HG03575 (cell line): ENCODE results near the gene RAB6B.

Source experiments
- ATAC-seq: cut with Tn5 transposase; IDR thresholded peaks from one replicate; pipeline ENCODE4 v1.9.1; 2021; ENCODE audit not compliant: unreplicated experiment, insufficient number of reproducible peaks, low FRiP score; ENCODE audit errors: extremely low read depth

The RAB6B gene

DNA sequence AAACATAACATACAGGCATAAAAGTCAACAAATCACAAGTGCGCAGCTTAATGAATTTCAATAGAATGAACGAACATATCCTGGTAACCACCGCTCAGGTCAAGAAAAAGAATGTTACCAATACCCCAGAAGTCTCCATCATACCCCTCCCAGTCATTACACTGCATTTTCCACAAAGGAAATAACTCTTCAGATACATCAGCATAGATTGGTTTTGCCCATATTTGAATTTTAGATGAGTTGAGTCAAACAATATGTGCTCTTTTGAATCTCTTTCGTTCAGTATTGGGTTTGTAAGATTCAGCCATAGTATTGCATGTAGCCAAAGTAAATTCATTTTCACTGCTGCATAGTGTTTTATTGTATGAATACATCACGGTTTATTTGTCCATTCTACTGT lies 6.2 kb upstream of the RAB6B start:
- ATAC-seq = no peak

DNA sequence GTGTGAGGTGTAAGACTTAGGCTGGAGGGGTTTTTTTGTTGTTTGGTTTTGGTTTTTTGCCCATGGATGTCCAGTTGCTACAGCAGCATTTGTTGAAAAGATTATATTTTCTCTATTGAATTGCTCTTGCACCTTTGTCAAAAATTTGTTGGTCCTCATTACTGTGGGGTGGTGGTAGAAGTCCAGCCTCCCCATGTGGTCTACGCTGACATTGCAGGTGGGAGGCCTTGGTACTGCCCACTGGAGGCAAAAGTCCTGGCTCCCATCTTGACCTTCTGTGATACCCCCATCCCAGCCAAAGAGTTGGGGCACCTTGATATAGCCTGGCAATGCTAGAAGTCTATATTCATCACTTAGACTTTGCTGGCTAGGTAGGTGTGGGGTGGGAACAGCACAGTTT lies 5.4 kb upstream of the RAB6B start:
- no peak for ATAC-seq

DNA sequence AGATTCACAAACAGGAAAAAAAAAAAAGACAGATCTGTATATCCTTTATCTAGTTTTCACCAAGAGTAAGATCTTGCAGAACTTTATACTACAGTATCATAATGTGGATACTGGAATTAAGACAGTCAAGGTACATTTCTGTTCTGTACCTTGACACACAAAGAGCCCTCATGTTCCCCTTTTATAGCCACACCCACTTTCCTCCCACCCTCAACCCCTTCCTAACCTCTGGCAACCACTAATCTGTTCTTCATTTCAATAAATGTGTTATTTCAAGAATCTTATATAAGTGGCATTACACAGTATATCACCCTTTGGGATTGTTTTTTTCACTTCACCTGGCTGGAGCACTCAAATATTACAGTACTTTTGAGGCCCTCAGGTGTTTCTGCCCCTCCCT lies 3.6 kb upstream of the RAB6B start:
- ATAC-seq = no peak

DNA sequence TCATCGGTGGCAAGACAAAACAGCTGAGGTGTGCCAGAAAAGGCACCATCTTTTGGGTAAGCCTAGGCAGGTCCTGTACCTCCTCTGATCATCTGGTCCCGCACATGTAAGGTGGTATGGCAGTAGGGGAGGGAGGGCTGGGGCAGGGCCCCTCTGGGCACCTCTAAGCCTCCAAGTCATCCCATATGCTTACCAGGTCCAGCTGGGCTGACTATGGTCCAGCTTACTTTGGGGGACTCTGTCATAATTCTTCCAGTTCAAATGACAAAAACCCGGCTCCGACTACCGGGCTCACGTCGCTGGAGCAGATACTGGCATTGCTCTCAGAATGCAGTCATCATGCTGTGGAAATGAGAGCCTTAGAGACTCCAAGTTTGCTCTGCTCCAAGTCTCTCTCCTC lies 1.9 kb upstream of the RAB6B start:
- ATAC-seq = no peak

DNA sequence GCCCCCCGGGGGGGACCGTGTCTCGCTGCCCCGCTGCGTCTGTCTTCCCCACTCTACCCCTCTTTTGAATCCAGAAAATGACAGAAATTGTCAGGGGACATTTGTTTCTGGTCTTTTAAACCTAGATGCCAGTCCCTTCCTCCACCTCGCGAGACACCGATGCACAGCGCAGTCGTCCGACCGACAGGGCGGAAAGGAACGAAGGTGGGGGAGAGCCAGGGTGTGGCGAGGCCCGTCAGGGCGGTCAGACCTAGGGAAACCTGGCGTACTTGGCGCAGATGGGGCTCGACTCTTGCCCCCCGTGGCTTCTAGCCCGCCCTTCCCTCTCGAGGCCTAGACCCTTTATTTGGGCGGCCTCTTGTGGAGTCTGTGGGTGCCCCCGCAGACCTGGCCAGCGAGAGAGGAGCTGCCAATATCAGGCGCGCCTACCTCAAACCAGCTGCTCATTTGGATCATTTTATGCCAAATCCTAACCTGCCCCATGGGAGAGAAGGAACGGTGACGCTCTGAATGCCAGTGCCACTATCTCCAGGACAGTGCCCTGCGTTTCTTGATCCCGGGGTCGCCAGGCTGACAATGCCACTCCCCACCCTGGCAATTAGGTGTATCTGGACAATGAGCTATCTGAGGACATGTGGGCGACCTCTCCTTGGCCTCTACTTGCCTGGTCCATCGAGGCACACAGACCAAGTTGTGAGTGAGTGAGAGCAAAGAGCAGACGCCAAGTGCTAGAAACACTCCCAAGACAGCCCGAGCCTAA lies 500 bp upstream of the RAB6B start:
- no peak for ATAC-seq

DNA sequence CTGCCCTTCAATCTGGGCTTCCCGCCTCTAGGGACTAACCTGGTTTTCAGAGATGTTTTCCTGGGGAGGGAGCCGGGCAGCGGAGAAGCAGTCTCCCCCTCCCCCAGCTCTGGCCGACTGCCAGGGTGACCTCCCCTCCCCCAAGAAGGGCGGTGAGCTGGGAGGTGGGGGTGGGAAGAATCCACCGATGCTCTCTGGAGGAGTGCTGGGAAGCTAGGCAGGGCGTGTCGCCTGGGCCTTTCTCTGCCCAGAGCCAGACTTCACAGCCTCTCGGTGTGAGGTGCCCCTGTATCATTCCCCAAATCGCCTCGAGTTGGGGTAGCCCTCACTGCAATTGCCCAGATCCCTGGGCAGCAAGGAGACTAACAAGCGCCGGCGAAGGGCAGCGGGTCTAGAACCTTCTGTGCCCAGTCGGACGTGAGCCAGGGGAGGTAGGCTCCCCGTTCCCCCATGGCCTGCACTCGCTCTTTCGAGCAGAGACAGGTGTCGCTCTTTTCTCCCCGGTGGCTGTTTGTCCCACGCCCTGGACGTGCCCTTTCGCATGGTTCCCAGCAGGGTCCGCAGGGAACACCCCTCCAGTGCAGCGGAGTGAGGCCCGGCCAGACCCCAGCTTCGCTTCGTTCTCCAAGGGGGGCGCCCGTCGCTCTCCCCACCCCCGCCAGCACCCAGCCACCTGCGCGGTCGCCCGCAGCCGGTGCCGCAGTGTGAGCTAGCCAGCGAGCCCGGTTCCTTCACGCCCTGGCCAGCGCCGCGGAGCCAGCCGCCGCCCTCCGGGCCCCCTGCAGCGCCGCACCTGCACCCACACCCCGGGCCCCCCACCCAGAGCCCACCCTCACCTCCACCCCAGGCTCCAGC lies 1.1 kb downstream of the RAB6B start:
- ATAC-seq = no peak

DNA sequence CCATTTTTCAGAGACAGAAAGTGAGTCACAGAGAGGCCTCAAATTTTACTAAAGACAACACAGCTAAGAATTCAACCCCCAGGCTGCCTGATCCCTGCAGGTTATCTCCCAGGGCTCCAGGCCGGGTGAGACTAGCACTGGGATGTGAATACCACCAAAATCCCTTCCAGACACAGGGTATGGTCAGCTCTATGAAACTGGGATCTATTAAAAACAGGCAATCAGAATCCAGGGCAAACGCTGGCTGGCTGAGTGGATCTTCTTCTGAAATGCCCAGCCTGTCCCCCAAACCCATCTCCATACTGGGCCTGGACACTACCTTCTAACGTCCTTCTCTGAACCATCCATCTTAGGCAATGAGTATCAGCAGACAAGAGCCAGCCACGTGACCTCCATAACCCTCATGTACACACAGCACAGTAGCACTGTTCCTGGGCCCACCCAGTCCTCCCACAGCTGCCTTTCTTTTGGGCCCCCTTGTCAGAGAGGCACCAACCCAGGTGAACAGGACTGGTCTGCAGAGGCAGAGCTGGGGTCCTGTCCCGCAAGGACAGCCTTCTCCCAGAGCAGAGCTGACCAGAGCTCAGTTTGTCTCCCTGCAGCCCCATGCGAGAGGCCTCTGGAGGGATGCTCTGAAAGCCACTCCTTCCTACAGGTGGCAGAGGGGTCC lies 1.9 kb downstream of the RAB6B start:
- no peak for ATAC-seq

DNA sequence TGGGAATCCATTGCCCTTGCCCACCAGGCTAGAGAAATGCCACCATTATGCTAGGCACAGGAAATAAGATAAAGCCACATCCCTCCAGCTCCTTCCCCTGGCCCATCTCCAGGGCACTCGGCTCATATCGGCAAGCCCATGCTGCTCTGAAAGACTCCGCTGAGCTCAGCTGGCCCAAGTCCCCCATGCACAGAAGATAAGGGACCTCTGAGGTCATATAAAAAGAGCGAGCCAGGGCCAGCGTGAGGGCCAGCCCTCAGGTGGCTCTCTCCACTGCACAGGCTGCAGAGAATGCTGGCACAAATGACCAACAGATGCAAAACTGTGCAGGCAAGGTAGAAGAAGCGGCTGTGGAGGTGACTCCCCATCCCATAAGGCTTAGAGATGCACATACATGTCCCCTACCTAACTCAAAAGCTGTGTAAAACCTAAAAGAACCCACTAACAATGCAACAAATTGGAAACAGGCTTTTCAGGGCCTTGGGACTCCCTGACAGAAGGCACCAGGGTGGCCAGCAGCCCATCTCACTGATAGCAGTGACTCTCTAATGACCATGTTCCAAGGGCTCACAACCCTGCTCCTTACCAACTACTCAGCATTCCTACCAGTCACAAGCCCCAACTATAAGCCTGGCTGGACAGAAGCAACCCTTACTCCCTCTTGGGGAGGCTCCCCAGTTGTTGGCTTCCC lies 3.0 kb downstream of the RAB6B start:
- ATAC-seq = no peak

DNA sequence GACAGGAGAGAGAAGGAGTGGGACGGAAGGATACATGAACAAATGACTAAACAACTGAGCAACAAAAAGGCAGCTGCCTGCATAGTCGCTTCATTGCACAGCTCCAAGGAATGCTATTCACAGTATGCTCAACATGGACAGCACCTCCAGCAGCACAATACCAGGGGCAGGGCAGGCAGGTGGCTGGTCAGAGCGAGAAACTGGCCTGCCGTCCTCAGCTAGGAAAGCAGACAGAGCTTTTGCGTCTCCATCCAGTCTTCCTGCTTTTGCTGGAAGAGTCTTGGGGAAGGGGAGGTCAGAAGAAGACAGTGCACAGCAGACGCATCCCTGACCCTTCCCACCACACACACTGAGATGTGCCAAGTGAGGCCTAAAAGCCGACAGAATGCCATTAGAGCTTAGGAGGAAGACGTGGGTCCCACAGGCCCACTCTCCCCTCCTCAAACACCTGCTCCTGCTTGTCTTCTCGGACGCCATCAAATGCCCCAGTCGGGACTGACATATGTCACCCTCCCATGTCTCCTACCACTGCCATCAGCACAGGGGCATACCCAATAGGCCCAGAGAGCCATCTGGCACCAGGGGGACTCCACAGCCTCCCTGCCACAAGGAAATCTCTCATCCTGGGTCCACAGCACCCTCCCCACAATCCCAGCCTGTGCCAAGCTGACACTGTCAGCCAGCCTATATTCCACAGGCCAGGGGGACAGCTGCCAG lies 3.9 kb downstream of the RAB6B start:
- ATAC-seq = no peak

DNA sequence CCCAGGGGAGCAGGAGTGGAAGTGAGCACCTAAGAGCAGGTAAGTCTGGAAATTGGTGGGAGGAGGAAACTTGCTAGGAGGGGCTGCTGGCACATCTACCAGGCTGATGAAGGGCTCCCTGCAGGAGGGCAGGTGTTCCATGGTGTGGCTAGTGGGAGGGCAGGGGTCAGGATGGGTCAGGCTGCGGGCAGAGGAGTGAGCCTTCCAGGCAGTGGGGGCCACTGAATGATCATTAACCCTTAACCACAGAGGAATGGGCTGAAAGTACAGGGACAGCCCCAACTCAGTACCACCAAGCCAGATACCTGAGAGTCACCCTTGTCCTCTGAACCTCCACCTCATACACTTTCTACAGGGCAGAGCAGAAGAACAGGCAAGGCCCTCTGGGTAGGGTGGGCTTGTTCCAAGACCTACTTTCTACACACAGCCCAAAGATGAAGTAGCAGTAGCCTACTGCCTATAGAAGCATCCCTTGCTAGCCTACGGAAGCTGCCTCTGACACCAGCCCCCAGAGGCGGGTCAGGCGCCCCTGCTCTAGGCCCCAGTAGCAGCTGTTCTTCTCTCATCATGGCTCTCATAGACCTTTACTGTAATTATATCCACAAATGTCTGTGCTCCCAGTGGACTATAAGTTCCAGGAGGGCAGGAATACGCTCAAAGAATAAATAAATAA lies 4.6 kb downstream of the RAB6B start:
- no peak for ATAC-seq

DNA sequence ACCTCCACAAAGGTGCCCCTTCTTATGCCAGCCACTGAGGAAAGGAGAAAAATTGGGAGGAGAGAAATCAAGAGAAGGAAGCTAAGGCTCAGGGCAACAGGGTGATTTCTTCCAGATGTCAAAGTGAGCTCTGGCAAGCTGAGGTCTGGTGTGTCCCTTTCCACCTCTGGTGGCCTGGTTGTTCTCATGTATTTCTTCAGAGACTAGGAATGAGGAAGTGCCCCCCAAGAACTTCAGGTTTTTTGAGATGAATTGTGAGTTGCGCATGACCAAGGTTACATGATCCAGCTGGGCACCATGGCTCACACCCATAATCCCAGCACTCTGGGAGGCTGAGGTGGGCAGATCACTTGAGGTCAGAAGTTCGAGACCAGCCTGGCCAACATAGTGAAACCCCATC lies 5.6 kb downstream of the RAB6B start:
- no peak for ATAC-seq

DNA sequence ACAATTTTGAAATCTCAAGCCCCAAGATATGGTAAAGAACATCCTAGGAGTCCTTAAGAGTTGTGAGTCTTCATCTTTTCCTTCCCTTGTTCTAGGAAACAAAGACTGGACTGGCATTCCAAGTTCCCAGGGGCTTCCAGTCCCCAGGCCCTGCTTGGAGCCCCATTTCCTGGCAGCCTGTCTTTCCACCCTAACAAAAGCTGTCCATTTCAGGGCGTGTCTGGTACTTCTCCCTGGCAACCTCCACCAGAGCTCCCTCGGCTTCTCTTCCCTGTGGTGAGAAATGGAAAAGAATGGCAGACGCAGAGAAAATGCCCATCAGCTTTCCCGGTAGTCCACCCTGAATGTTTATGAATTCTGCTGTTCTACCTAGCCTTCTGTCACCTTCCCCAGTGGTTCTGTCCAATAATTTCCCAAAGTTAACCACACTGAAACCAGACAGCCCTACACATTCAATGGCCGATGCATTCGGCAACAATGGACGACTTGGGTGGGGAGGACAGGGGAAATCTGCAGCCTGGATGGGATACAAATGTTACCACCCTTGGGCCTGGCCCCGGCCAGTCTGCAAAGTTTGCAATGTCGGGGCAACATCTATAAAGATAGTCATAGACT lies 6.8 kb downstream of the RAB6B start:
- no peak for ATAC-seq

DNA sequence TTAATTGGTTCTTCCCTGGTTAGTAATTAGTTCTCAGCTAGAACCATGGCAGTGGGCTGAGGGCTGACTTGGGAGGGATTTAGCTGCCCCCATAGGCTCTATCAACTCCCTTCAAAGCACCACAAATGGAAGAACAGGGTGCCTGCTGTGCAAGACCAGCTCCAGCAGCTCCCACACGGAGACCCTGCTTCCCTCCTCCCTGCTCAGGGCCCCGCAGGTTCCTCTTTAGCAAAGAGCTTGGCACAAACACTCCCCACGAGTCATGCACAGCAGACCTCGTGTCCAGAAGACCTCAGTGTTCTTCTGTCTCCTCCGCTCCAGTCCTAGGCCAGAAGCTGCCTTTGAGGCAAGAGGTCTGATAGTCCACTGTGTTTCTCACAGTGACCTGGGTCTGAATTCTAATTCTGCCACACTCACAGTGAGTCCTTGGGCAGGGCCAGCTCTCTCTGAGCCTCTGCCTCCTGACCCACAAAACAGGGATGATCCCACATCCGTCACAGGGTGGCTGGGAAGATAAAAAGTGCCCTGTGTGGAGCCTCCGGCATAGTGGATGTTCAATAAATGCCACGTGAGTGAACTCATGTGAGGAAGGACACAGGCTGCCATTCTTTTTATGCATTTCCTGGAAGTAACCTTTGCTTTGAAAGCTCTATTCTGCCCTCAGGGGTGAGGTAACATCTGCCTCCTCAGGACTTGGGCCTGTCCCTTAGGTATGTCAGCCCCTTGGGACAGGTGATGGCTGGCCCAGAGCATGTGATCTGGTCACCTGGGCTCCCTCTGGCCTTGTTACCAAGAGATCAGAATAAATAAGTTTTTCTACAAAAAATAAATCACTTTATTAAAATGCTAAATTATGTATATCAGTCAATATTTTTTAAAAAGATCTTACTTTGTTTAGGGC lies 7.6 kb downstream of the RAB6B start:
- ATAC-seq = no peak

DNA sequence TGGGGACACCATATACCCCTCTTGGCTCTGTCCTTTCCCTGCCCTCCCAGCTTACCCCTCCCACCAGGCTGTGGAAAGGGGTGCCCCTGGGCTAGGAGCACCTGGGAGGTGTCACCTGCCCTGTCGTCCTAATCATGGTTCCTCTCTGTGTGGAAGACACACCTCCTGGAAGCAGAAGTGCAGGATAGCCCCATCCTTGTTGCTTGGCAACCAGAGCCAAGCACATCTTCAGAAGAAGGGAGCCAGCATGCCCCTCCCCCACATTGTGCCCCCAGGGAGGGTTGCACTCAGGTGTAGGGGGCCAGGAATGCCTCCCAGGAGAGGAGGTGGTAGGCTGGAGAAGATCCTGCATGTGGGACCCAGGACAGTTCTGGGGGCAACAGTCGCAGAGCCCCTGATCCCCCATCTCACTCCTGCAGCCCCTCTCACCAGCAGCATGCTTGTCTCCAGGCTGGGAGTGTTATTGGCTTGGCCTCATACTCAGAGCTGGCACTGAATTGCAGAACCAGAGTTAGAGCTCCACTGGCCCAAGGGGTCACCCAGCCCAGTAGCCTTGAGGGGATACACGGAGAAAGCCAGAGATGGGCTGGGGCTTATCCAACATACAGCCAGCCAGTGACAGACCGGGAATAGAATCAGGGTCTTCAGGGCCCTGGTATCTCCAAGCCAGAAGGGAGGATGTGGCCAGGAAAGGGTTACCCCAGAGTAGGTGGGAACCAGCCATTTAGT lies 8.4 kb downstream of the RAB6B start:
- no peak for ATAC-seq

DNA sequence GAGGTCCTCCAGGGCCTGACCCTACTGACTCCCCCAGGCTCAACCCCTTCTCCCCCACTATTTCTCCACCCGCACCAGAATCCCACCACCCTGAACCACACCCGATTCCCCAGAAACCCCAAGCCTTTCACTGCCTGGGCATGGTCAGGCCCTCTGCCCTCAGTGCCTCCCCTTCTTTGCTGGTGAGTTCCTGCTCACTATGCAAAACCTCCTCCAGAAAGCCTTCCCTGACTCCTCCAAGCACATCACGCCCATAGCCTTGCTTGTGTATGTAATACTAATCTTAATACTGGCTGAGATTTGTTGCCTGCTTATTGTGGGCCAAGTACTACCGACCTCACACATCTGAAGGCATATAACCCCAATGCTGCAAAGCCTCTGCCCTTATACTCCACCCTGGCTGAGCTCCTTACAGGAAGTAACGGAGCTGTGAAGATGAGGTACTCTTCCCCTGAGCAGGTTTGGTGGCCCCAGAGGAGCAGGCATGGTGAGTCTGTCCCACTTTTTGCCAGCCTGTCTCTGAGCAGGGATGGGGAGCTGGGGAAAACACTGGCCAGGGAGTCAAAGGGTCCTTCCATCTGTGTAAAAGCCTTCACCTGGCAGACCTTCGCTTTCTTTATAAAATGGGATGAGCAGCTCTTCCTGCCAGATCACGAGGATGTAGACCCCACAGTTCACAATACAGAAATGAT lies 9.5 kb downstream of the RAB6B start:
- ATAC-seq = no peak
